Ishikawa (cell line): ENCODE data around the gene AGAP4.

Experiments
- NFIC ChIP-seq: IDR thresholded peaks from 2 replicates; pipeline ENCODE4 v1.6.1; 2012
- RAD21 ChIP-seq: IDR thresholded peaks from 2 replicates; pipeline ENCODE4 v1.6.1; 2012; ENCODE audit warnings: low read depth

The AGAP4 gene

DNA sequence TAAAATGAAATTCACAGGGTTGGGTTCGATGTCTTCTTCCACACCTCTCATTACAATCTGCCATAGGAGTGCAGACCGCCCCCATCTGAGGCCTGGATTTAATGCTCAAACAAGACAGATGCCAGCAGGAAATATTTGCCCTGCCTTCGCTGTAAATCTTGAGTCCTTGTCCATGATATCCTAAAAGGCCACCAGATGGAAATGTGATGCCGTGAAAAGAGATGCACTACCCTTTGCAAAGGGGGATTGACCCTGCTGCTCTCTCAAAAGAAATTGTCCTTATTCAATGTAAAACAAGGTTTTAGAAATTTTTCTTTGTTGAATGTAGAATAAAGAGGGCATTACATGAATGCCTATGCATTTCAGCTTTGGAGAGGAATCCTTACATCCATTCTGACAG, 37.5 kb downstream of the AGAP4 start:
- peak; percentile 22; the same call in 1 of the 2 replicates for TF ChIP-seq RAD21
- no peak for TF ChIP-seq NFIC
